Endothelial cell of umbilical vein (primary cell): ENCODE data around the gene PTTG2.

Source experiments
- CTCF ChIP-seq, 2 donors: IDR thresholded peaks; 1 replicate in 1 of 2; 2 replicates in 1 of 2; pipeline ENCODE4 v1.5.1; 2011; ENCODE audit warnings: low read length in 2 of 2, mild to moderate bottlenecking in 2 of 2, moderate library complexity in 2 of 2, control low read depth in 1 of 2, inconsistent platforms in 1 of 2, low read depth in 1 of 2; ENCODE audit not compliant: insufficient read depth in 1 of 2; ENCODE audit errors: extremely low read depth in 1 of 2
- EZH2 ChIP-seq: IDR thresholded peaks from 2 replicates; pipeline ENCODE4 v1.6.1; 2012; ENCODE audit warnings: borderline replicate concordance, low read depth, mild to moderate bottlenecking, moderate library complexity, low read length, inconsistent platforms; ENCODE audit not compliant: severe bottlenecking
- FOS ChIP-seq: IDR thresholded peaks from 2 replicates; pipeline ENCODE4 v1.6.1; 2011; ENCODE audit warnings: mild to moderate bottlenecking, low read length, moderate library complexity, borderline replicate concordance; ENCODE audit not compliant: insufficient read depth
- GATA2 ChIP-seq: IDR thresholded peaks from 2 replicates; pipeline ENCODE4 v1.7.0; 2011; ENCODE audit warnings: low read depth, mild to moderate bottlenecking, moderate library complexity, mixed read lengths, low read length; ENCODE audit not compliant: insufficient read length, insufficient read depth
- JUN ChIP-seq: IDR thresholded peaks from 2 replicates; pipeline ENCODE4 v1.6.1; 2011; ENCODE audit warnings: borderline replicate concordance, low read depth; ENCODE audit not compliant: insufficient read length, insufficient read depth
- MAX ChIP-seq: IDR thresholded peaks from 2 replicates; pipeline ENCODE4 v1.6.1; 2011; ENCODE audit not compliant: insufficient read depth, insufficient read length
- POLR2A ChIP-seq: IDR thresholded peaks from 2 replicates; pipeline ENCODE4 v1.6.1; 2012; ENCODE audit warnings: low read depth, mild to moderate bottlenecking, control low read depth, low read length
- POLR2AphosphoS5 ChIP-seq: IDR thresholded peaks from 2 replicates; pipeline ENCODE4 v1.6.1; 2012; ENCODE audit warnings: low read depth, mild to moderate bottlenecking, control low read depth, low read length, moderate library complexity; ENCODE audit not compliant: insufficient read depth

- TF ChIP-seq POLR2A (no peak), POLR2AphosphoS5 (no peak), CTCF (IDR thresholded peaks at IDR 0.05; ENCODE audit: extremely low read depth in 1 of 2, insufficient read depth in 1 of 2, low read depth in 1 of 2, low read length in 2 of 2) (no peak), FOS (no peak), JUN (no peak), GATA2 (no peak), MAX (no peak), EZH2 (no peak)
These were observed 18.2 kb downstream of the PTTG2 start for GRCh38 chr4:37978248-37978924.
